GM10266 (cell line): Measurements from ENCODE around the gene CARD14.

Experiments
- DNase-seq: peaks from one replicate; pipeline ENCODE4 v3.0.0; 2012; ENCODE audit errors: extremely low spot score
- TF ChIP-seq, protein P1 (sequence below): IDR thresholded peaks from 2 replicates; pipeline ENCODE4 v1.5.1; 2012; ENCODE audit warnings: mild to moderate bottlenecking, low read depth; ENCODE audit not compliant: control insufficient read depth, insufficient read depth; ENCODE audit errors: missing control alignments

CARD14 gene

GRCh38 chr17:80218391-80218790, 48.6 kb downstream of the CARD14 start:
- TF ChIP-seq, protein P1, sequence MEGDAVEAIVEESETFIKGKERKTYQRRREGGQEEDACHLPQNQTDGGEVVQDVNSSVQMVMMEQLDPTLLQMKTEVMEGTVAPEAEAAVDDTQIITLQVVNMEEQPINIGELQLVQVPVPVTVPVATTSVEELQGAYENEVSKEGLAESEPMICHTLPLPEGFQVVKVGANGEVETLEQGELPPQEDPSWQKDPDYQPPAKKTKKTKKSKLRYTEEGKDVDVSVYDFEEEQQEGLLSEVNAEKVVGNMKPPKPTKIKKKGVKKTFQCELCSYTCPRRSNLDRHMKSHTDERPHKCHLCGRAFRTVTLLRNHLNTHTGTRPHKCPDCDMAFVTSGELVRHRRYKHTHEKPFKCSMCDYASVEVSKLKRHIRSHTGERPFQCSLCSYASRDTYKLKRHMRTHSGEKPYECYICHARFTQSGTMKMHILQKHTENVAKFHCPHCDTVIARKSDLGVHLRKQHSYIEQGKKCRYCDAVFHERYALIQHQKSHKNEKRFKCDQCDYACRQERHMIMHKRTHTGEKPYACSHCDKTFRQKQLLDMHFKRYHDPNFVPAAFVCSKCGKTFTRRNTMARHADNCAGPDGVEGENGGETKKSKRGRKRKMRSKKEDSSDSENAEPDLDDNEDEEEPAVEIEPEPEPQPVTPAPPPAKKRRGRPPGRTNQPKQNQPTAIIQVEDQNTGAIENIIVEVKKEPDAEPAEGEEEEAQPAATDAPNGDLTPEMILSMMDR, result no peak
- DNase-seq, result no peak

DNA sequence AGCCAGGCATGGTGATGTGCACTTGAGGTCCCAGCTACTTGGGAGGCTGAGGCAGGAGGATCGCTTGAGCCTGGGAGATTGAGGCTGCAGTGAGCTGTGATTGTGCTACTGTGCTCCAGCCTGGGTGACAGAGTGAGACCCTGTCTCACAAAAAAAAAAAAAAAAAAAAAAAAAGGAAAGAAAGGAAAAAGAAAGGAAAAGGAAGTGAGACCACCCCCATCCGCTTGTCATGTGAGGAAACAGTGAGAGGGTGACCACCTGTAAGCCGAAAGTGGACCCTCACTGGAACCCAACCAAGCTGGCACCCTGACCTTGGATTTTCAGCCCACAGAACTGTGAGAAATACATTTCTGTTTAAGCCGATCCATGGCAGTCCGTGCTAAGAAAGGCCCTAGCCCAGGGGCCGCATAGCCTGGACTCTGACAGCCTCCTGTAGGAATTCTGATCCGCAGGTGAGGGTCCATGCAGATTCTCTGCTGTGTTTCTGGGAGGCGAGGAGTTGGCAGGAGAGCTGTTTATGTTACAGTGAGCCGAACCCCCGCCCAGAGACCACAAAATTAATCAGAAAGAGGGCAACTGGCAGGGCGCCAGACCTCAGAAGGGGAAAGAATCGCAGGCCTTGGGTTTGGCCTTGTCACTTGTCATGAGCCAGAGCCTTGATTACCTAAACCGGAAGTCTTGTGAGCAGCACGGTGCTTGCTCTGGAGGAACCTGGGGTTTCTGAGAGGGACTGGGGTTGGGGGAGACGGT, 49.4 kb downstream of the CARD14 start:
- TF ChIP-seq, protein P1, result no peak
- DNase-seq, result peak; percentile 90

DNA sequence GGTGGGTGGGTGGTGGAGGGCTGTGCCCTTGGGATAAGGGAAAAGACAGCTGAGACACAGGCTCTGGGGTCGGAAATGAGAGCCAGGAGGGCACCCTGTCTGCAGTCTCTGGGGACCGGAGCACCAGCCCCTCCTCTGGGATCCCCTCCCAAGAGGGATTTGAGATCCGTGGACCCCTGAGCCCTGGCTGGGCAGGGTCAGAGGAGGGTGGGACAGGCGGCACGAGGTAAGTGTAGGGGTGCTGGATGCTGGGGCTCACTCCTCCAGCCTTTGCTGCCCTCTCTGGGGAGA, 49.9 kb downstream of the CARD14 start:
- TF ChIP-seq, protein P1, result no peak
- no peak for DNase-seq

DNA sequence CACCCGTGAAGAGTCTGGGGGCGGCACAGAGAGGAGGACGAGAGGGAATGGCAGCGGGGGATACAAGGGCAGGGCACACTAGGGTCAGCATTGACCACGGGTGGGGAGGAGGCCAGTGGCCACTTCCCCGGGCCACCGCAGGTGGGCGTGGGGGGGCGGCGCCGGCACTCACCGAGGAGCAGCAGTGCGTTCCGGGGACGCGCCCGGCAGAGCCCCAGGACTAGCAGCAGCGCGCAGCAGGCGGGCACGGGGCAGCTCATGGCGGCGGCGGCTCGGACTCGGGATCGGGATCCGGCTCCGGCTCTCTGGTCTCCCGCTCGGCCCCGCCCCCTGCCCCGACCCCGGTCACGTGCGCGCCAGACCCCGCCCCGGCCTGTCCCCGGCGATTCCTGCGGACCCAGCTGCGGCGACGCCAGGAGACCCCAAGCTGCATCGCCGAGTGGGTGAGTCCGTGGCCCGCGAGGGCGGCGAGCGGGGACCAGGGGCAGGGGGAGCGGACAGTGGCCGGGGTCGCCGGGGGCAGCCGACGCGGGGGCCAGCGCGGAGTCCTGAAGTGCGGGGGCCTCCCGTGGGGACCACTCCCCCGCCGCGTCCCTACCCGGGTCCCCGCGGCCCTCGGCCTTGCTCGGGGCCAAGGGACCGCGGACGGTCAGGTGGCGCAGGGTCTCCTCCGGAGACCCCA, 50.4 kb downstream of the CARD14 start, which contains the start of the genes SGSH and SLC26A11:
Gene SGSH (minus strand): TSS at position 280 of the 682 bp plus-strand sequence. CDS start 20 bp downstream, at position 260.
Gene SLC26A11 (plus strand): TSS at position 374 of the 682 bp plus-strand sequence. CDS start 1,134 bp downstream, outside the sequence.
- TF ChIP-seq, protein P1, result no peak
- DNase-seq, result peak; percentile 93

GRCh38 chr17:80220736-80221215, 50.9 kb downstream of the CARD14 start:
- TF ChIP-seq, protein P1, result no peak
- peak; percentile 58 for DNase-seq

- DNase-seq, result no peak
- TF ChIP-seq, protein P1, result no peak
Observed at GRCh38 chr17:80221351-80222105, 51.7 kb downstream of the CARD14 start.
